PC-9 (cell line): Measurements from ENCODE around the gene MACROD2.

Experiments
- EZH2 ChIP-seq: fragments of 200-600 bp; sonication (generic); IDR thresholded peaks from 2 replicates; pipeline ENCODE4 v1.8.0; 2017; ENCODE audit warnings: antibody characterized with exemption, low read depth
- TF ChIP-seq, protein P1 (sequence below): fragments of 200-600 bp; sonication (generic); conservative IDR thresholded peaks from 2 replicates; pipeline ENCODE4 v1.6.1; 2017; ENCODE audit warnings: mixed run types, antibody characterized with exemption, mild to moderate bottlenecking, moderate library complexity

DNA sequence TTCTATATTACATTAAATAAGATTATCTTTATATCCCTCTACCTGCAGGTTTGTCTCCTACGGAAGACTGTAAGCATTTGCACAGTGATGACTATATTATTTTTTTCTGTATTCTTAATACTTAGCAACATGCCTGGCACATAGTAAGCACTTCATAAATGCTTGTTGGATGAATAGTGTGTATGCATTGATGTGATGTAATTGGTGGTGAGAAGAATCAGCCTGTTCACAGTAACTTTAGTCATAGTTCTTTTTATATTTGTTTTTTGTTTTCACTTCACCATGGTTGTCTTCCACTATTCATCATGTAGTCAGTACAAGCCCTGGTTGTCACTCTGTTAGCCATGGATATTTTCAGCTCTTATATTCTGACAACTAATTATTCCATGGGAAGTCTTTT is 526.1 kb downstream of the MACROD2 start:
- no peak for TF ChIP-seq EZH2
- TF ChIP-seq, protein P1, sequence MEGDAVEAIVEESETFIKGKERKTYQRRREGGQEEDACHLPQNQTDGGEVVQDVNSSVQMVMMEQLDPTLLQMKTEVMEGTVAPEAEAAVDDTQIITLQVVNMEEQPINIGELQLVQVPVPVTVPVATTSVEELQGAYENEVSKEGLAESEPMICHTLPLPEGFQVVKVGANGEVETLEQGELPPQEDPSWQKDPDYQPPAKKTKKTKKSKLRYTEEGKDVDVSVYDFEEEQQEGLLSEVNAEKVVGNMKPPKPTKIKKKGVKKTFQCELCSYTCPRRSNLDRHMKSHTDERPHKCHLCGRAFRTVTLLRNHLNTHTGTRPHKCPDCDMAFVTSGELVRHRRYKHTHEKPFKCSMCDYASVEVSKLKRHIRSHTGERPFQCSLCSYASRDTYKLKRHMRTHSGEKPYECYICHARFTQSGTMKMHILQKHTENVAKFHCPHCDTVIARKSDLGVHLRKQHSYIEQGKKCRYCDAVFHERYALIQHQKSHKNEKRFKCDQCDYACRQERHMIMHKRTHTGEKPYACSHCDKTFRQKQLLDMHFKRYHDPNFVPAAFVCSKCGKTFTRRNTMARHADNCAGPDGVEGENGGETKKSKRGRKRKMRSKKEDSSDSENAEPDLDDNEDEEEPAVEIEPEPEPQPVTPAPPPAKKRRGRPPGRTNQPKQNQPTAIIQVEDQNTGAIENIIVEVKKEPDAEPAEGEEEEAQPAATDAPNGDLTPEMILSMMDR, result no peak
